Measurements from ENCODE around the gene PCDHA3.
"Not testable (repeated sequence)": the region's sequence is repeated elsewhere in the genome, so short reads cannot be mapped to it uniquely, and the experiment has no call there.

The PCDHA3 gene

GRCh38 chr5:140800816-140801493 is at the start of gene PCDHA3:
Gene PCDHA3, plus strand, starts transcription at chr5:140801057.
- DNase-seq (ENCODE audit: low spot score), result no peak

GRCh38 chr5:140753561-140753960 is 47.3 kb upstream of the PCDHA3 start:
- no peak for DNase-seq (ENCODE audit: low spot score)

- DNase-seq (ENCODE audit: low spot score), result no peak
These were observed 36.5 kb upstream of the PCDHA3 start for GRCh38 chr5:140764177-140764973.

GRCh38 chr5:140767444-140767843 is 33.4 kb upstream of the PCDHA3 start:
- no peak for DNase-seq (ENCODE audit: low spot score)

GRCh38 chr5:140780512-140780911 is 20.3 kb upstream of the PCDHA3 start:
- DNase-seq (ENCODE audit: low spot score), result no peak

- DNase-seq (ENCODE audit: low spot score), result no peak
These were observed 14.8 kb upstream of the PCDHA3 start, which contains the start of gene PCDHA1 for GRCh38 chr5:140785905-140786686. Gene PCDHA1, plus strand, starts transcription at chr5:140786140.

- not testable (repeated sequence) for DNase-seq (ENCODE audit: low spot score)
These were observed 13.4 kb upstream of the PCDHA3 start for GRCh38 chr5:140787422-140787821.

- DNase-seq (ENCODE audit: low spot score), result not testable (repeated sequence)
These were observed 12.9 kb upstream of the PCDHA3 start for GRCh38 chr5:140787849-140788504.

GRCh38 chr5:140791089-140791488 is 9.8 kb upstream of the PCDHA3 start:
- DNase-seq (ENCODE audit: low spot score), result no peak

- no peak for DNase-seq (ENCODE audit: low spot score)
These were observed 6.1 kb upstream of the PCDHA3 start, which contains the start of gene PCDHA2 for GRCh38 chr5:140794595-140795258. Gene PCDHA2, plus strand, starts transcription at chr5:140794852.

- no peak for DNase-seq (ENCODE audit: low spot score)
These were observed 5.6 kb upstream of the PCDHA3 start for GRCh38 chr5:140795259-140795641.

GRCh38 chr5:140796072-140796717 is 4.7 kb upstream of the PCDHA3 start:
- DNase-seq (ENCODE audit: low spot score), result not testable (repeated sequence)

GRCh38 chr5:140796718-140797095 is 4.2 kb upstream of the PCDHA3 start:
- DNase-seq (ENCODE audit: low spot score), result no peak

GRCh38 chr5:140801494-140801841 is 611 bp downstream of the PCDHA3 start:
- DNase-seq (ENCODE audit: low spot score), result no peak

GRCh38 chr5:140802381-140802780 is 1.5 kb downstream of the PCDHA3 start:
- not testable (repeated sequence) for DNase-seq (ENCODE audit: low spot score)

- no peak for DNase-seq (ENCODE audit: low spot score)
These were observed 2.0 kb downstream of the PCDHA3 start for GRCh38 chr5:140802781-140803271.

GRCh38 chr5:140806834-140807775 is 6.2 kb downstream of the PCDHA3 start, which contains the start of gene PCDHA4:
Gene PCDHA4, plus strand, starts transcription at chr5:140807068.
- DNase-seq (ENCODE audit: low spot score), result no peak

- not testable (repeated sequence) for DNase-seq (ENCODE audit: low spot score)
These were observed 7.5 kb downstream of the PCDHA3 start for GRCh38 chr5:140808241-140808888.

- DNase-seq (ENCODE audit: low spot score), result no peak
These were observed 8.0 kb downstream of the PCDHA3 start for GRCh38 chr5:140808889-140809291.

Measured in germinal center (tissue), 1 donor.